Hematopoietic multipotent progenitor cell treated with erythropoietin and hydrocortisone succinate and interleukin-3 and kit ligand, for 8 days (in vitro differentiated cells): Measurements from ENCODE around the gene CPNE5.
A peak's percentile ranks its signal among the peaks of the same experiment; 100 is the strongest.

Experiments used
- DNase-seq: peaks from one replicate; pipeline ENCODE4 v3.0.0-alpha.2; 2015

The CPNE5 gene

GRCh38 chr6:36787210-36787609 lies 52.0 kb downstream of the CPNE5 start:
- no peak for DNase-seq

GRCh38 chr6:36786055-36786675 lies 53.1 kb downstream of the CPNE5 start:
- DNase-seq: no peak

DNA sequence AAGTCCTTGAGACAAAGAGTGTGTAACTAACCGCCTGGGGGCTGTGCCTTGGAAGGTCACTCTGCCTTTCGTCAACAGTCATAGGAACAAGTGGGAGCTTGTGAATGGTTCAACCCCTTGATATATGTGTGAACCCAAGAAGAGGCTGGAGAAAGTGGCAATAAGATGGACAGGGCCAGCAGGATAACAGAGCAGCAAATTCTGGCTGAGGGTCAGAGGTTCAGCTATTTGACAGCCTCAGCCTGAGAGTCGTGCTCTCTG lies 54.9 kb downstream of the CPNE5 start:
- DNase-seq: no peak

- DNase-seq: peak; percentile 7
Observed at GRCh38 chr6:36783603-36784375, 55.5 kb downstream of the CPNE5 start.

DNA sequence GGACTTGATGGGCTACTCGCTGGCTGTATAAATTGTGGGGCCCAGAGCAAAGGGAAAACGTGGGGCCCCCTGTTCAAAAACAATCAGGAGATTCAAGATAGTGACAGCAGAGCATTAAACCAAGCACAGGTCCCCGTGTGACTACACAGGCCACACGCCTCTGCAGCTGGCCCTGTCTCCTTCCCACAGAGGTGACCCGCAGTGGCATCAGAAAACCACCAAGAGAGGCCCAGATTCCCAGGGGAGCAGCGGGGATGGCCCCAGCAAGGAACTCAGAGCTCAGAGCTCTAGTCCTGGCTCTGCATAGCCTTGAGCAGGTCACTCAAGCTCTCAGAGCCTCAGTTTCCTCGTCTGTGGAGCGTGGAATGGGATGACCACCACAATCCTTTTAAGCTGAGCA lies 57.6 kb downstream of the CPNE5 start:
- DNase-seq: no peak

GRCh38 chr6:36780442-36781177 lies 58.6 kb downstream of the CPNE5 start:
- DNase-seq: no peak

DNA sequence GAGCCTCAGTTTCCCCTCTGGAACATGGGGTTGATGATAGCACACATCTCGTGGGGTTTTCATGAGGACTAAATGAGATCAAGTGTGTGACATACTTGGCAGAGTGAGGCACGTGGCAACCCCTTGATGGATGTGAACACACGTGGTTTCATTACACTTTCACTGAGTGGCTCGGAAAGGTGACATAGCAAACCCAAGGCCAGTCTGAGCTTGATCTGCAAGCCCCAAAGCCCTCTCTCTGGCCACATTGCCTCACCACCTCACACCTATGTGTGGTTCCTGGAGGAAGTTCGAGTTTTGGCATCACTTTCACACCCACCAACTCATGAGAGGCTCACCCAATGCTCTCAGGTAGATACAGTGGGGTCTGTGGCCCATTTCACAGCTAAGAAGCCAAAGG lies 60.0 kb downstream of the CPNE5 start:
- DNase-seq: no peak

DNA sequence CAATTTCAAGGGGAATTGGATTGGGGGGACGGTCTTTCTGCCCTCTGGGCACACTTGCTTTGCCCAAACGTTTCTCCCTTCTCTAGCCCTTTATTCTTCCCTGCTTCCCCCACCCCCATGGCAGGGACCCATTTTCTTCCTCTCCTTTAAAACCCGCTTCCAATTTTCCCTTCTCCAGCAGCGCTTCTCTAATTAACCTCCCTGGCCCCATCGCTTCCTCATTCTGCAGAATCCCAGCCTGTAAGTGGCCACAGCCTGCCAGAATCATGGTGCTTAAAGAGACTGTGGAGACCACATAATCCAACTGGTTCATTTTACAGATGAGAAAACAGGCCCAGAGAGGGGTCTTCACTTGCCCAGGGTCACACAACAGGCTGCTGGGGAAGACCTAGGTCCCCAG lies 61.4 kb downstream of the CPNE5 start:
- DNase-seq: no peak

DNA sequence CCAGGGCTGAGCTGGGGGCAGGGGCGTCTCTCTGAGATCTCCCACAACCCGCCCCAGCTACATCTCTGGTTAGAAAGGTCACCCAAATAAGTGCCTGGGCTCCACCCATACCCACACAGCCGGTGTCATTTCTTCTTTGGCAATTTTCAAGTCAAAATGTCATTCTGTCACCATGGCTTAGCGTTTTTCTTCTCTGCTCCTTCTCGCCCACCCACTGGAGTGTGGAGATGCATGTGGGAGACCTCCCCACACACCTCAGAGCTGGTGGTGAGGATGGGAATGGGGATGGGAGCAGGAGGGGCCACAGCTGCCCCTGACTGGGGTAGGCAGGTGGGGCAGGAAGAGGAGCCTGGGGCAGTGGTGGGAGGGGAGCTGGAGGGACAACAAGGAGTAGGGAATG lies 63.1 kb downstream of the CPNE5 start:
- DNase-seq: no peak

DNA sequence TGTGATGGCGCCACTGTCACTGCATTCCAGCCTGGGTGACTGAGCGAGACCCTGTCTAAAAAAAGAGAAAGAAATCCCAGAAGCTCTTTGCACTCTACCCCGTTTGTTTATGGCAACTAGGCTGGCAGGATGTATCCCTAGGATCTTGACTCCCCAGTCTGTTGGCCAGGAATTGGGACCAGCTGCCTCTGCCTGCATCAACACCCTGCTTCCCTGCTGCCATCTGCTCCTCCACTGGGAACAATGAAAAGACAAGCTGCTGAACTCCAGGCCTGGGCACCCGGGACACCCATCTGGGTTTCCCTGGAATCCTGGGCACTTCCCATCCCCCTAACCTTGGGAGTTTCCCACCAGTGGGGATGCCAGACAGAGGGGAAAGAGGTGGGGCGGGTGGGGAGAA lies 64.9 kb downstream of the CPNE5 start:
- no peak for DNase-seq

DNA sequence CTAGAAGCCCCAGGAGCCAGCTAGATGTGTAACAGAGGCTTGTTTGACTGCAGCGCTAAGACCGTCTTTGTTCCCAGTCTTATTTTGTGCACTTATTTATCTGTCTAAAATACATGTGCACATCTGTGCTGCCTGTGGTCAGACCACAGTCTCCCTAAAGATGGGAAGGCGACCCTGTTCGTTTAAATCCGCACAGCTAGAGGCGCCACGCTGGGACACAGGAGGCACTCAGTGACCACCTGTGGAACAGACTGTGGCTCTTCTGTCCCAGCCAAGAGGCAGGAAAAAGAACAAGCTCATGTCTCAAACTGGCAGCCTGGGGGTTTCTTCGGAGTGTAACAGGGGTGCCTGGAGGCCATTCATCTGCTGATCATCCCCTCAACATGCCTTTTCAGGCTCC lies 66.8 kb downstream of the CPNE5 start:
- no peak for DNase-seq

- no peak for DNase-seq
Observed at GRCh38 chr6:36771145-36771544, 68.1 kb downstream of the CPNE5 start.

GRCh38 chr6:36769676-36770499 lies 69.4 kb downstream of the CPNE5 start:
- peak; percentile 46 for DNase-seq

GRCh38 chr6:36769183-36769675 lies 70.0 kb downstream of the CPNE5 start:
- no peak for DNase-seq

- no peak for DNase-seq
Observed at GRCh38 chr6:36766399-36766945, 72.8 kb downstream of the CPNE5 start.

DNA sequence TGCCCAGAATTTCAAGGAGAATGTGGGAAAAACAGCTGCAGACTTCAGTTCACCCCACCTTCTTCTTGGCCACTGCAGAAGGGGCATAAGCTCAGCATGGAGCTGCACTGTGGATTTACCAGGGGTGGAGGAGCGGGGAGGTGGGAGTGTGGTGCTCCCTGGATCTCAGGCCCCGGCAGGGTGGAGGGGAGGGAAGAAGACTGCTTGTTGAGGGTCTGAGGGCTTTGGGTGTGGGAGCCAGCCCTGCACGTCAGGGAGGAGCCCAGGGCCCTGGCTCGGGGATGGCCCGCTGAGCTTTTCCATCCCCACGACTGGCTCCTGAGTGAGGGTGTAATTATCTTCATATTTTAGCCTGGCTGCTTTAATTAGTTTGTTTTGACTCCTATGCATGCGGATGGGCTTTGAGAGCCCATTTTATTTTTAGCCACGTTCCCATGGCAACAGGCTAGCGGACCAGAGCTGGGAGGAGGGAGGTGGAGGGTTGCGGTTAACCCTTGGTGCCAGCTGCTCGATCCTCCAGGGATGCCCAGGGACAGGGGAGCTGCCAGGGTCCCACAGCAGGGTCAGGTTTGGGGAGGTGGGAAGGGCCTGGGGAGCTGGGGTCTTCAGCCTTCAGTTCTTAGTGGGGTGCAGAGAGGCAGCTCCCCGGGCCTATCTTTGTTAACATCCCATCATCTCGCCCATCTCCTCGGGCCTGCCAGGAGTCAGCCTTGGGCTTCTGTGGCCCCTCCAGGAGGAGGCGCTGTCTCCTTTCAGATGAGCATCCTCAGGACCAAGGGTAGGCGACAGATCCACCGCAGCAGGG lies 73.4 kb downstream of the CPNE5 start:
- peak; percentile 84 for DNase-seq

- DNase-seq: no peak
Observed at GRCh38 chr6:36765190-36765589, 74.1 kb downstream of the CPNE5 start.

- DNase-seq: no peak
Observed at GRCh38 chr6:36762123-36762522, 77.1 kb downstream of the CPNE5 start.

- DNase-seq: no peak
Observed at GRCh38 chr6:36760685-36761435, 78.4 kb downstream of the CPNE5 start.

- DNase-seq: peak; percentile 69
Observed at GRCh38 chr6:36759148-36759759, 80.0 kb downstream of the CPNE5 start.
